PC-3 (cell line): ENCODE data around the gene C9orf50. TPM values are rescaled to one million over a fixed set of nuclear protein-coding genes. Genes with fewer than 3 reads are reported as not detected.

ENCODE experiments used
- ATAC-seq: fragments of 200-7000 bp; cut with Tn5 transposase; 2 replicates; pipeline ENCODE4 v1.9.1; 2020; ENCODE audit warnings: mild to moderate bottlenecking, moderate library complexity
- BruUV-seq: library from RNA; stranded (reverse); fragments of 400-500 nt; replicated peaks from 2 replicates; lab custom pipeline; 2021; lab: Mats Ljungman, UMichigan
- CTCF ChIA-PET: fragments of 300-600 bp; sonication (Branson Sonifier 250); formaldehyde crosslinking; loops from one replicate; lab custom pipeline; 2022; ENCODE audit warnings: antibody characterized with exemption; lab: Charles Lee
- POLR2A ChIA-PET: fragments of 300-600 bp; sonication (Branson Sonifier 250); formaldehyde crosslinking; loops from one replicate; lab custom pipeline; 2022; ENCODE audit warnings: antibody characterized with exemption; ENCODE audit not compliant: unreplicated experiment; lab: Charles Lee
- DNase-seq: peaks from one replicate; pipeline ENCODE4 v3.0.0-alpha.2; 2015
- H2AFZ ChIP-seq: fragments of 300-600 bp; sonication (generic); 2 replicates; pipeline ENCODE4 v1.6.0; 2016; ENCODE audit warnings: antibody characterized with exemption, low read length
- H3F3A ChIP-seq: fragments of 300-600 bp; sonication (generic); one replicate; pipeline ENCODE4 v1.6.0; 2017; ENCODE audit warnings: antibody characterized with exemption, low read length, control low read depth, mild to moderate bottlenecking; ENCODE audit not compliant: unreplicated experiment
- H3K27ac ChIP-seq: fragments of 300-600 bp; sonication (generic); 2 replicates; pipeline ENCODE4 v1.5.1; 2016; ENCODE audit warnings: mild to moderate bottlenecking, low read length
- H3K27me3 ChIP-seq: fragments of 300-600 bp; sonication (generic); 2 replicates; pipeline ENCODE4 v1.6.1; 2016; ENCODE audit warnings: low read length, mixed read lengths
- H3K36me3 ChIP-seq: fragments of 300-600 bp; sonication (generic); 2 replicates; pipeline ENCODE4 v1.6.1; 2016; ENCODE audit warnings: low read depth, mixed run types, low read length, mixed read lengths
- H3K4me1 ChIP-seq: fragments of 300-600 bp; sonication (generic); 2 replicates; pipeline ENCODE4 v1.5.1; 2016; ENCODE audit warnings: low read length; ENCODE audit not compliant: insufficient read depth
- H3K4me2 ChIP-seq: fragments of 300-600 bp; sonication (generic); 2 replicates; pipeline ENCODE4 v1.6.0; 2016; ENCODE audit warnings: low read length
- H3K4me3 ChIP-seq: fragments of 300-600 bp; sonication (generic); 2 replicates; pipeline ENCODE4 v1.5.1; 2016; ENCODE audit warnings: mild to moderate bottlenecking, low read length, mixed read lengths
- H3K79me2 ChIP-seq: fragments of 300-600 bp; sonication (generic); 2 replicates; pipeline ENCODE4 v1.6.1; 2017; ENCODE audit warnings: low read length, mixed read lengths
- H3K9ac ChIP-seq: fragments of 300-600 bp; sonication (generic); 2 replicates; pipeline ENCODE4 v1.6.0; 2016; ENCODE audit warnings: mild to moderate bottlenecking, low read length
- H3K9me2 ChIP-seq: fragments of 300-600 bp; sonication (generic); replicated peaks from 2 replicates; pipeline ENCODE4 v1.6.1; 2016; ENCODE audit warnings: mixed run types, low read length, mixed read lengths
- H3K9me3 ChIP-seq: fragments of 300-600 bp; sonication (generic); 2 replicates; pipeline ENCODE4 v1.6.1; 2016; ENCODE audit warnings: low read length, mixed read lengths
- H4K20me1 ChIP-seq: fragments of 300-600 bp; sonication (generic); 2 replicates; pipeline ENCODE4 v1.6.1; 2016; ENCODE audit warnings: low read length, mixed read lengths
- EZH2 ChIP-seq: fragments of 300-600 bp; sonication (generic); IDR thresholded peaks from one replicate; pipeline ENCODE4 v1.6.1; 2017; ENCODE audit warnings: antibody characterized with exemption, mild to moderate bottlenecking, low read length; ENCODE audit not compliant: unreplicated experiment
- EZH2phosphoT487 ChIP-seq: fragments of 300-600 bp; sonication (generic); IDR thresholded peaks from 2 replicates; pipeline ENCODE4 v1.6.1; 2018; ENCODE audit warnings: mild to moderate bottlenecking, antibody characterized with exemption, low read length, borderline replicate concordance
- intact Hi-C: fragments of 100-400 bp; cut with micrococcal nuclease; formaldehyde crosslinking; loops from 2 replicates; pipeline ENCODE4 v1.9.0; 2023
- total RNA-seq: library from RNA; depleted of rRNA; stranded (reverse); fragments of >200 nt; gene quantifications from 2 replicates; pipeline ENCODE4 v1.2.3, GENCODE V29; 2014
- TF ChIP-seq, protein P1 (sequence below): fragments of 300-600 bp; sonication (generic); conservative IDR thresholded peaks from 2 replicates; pipeline ENCODE4 v1.5.1; 2017; ENCODE audit warnings: antibody characterized with exemption, low read depth, mild to moderate bottlenecking, low read length

Gene C9orf50
- total RNA-seq, 1 experiment from 2014 or later: not detected

DNA sequence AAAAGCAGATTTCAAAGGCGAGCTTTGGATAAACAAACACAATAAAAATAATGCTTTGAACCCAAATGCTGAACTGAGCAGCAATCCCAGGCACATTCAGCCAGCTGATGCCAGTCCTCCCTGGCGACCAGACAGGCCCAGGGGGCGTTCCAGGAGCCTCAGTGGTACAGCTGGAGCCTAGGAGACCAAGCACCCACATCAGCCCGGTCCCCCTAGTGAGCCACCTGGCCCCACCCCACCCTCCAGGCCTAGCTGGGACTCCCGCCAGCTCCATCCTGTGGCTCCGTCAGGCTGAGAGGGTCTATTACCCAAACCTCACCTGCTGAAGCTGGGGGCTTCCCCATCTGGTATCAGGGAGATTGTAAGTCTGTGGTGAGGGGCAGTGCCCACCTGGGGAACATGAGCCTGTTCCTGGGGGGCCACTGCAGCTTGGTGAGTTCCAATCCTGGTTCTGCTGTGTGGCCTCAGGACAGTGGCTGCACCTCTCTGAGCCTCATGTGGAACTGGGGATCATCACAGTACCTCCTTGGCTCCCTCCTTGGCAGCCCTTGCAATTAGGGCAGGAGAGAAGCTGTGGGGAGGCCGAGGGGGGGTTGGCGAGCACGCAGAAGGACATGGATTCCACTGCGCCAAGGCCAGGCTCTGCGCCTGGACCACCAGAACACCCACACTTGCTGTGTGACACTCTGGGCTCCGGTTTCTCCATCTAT, 16.7 kb downstream of the C9orf50 start:
- ChIA-PET POLR2A (no interaction called here), CTCF (no interaction called here)
- H3K4me1 ChIP-seq: no peaks in the 10 kb centered on the region; the same call in 1 of the 2 replicates
- no peaks in the 10 kb centered on the region for H3K9me3 ChIP-seq
- no peaks in the 10 kb centered on the region for H3F3A ChIP-seq
- H3K27ac ChIP-seq: no peak overlapping the region
- intact Hi-C loops: no loop called here
- no peak for TF ChIP-seq EZH2
- TF ChIP-seq, protein P1, sequence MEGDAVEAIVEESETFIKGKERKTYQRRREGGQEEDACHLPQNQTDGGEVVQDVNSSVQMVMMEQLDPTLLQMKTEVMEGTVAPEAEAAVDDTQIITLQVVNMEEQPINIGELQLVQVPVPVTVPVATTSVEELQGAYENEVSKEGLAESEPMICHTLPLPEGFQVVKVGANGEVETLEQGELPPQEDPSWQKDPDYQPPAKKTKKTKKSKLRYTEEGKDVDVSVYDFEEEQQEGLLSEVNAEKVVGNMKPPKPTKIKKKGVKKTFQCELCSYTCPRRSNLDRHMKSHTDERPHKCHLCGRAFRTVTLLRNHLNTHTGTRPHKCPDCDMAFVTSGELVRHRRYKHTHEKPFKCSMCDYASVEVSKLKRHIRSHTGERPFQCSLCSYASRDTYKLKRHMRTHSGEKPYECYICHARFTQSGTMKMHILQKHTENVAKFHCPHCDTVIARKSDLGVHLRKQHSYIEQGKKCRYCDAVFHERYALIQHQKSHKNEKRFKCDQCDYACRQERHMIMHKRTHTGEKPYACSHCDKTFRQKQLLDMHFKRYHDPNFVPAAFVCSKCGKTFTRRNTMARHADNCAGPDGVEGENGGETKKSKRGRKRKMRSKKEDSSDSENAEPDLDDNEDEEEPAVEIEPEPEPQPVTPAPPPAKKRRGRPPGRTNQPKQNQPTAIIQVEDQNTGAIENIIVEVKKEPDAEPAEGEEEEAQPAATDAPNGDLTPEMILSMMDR: no peak
- TF ChIP-seq EZH2phosphoT487: no peak
- H3K27me3 ChIP-seq: no peaks in the 10 kb centered on the region
- DNase-seq (no peak), ATAC-seq (no peak)
- no peaks in the 10 kb centered on the region for H3K36me3 ChIP-seq
- no peaks in the 10 kb centered on the region for H3K79me2 ChIP-seq
- H3K4me3 ChIP-seq: no peak overlapping the region
- H4K20me1 ChIP-seq: no peaks in the 10 kb centered on the region
- no peaks in the 10 kb centered on the region for H3K9me2 ChIP-seq
- no peak overlapping the region for H2AFZ ChIP-seq
- BruUV-seq: no TSS peak
- H3K4me2 ChIP-seq: no peak overlapping the region
- no peak overlapping the region for H3K9ac ChIP-seq

GRCh38 chr9:129602598-129603415, 18.1 kb downstream of the C9orf50 start:
- no peak overlapping the region for H3K4me2 ChIP-seq
- CTCF ChIA-PET: no interaction called here

More at GRCh38 chr9:129602598-129603415, 18.1 kb downstream of the C9orf50 start:
- Histone ChIP-seq H3K4me3 (no peak overlapping the region), H2AFZ (no peak overlapping the region), H3K27ac (no peak overlapping the region), H4K20me1 (no peaks in the 10 kb centered on the region), H3K9me3 (no peaks in the 10 kb centered on the region), H3F3A (no peaks in the 10 kb centered on the region), H3K27me3 (no peaks in the 10 kb centered on the region), H3K79me2 (no peaks in the 10 kb centered on the region), H3K4me1 (no peaks in the 10 kb centered on the region; the same call in 1 of the 2 replicates), H3K36me3 (no peaks in the 10 kb centered on the region), H3K9ac (no peak overlapping the region), H3K9me2 (no peaks in the 10 kb centered on the region)
- TF ChIP-seq EZH2phosphoT487 (no peak), EZH2 (no peak)
- TF ChIP-seq, protein P1: no peak
- DNase-seq: no peak
- POLR2A ChIA-PET: no interaction called here
- intact Hi-C loops: no loop called here
- BruUV-seq: no TSS peak
- no peak for ATAC-seq
